ENCODE data around the gene IL18RAP. TPM values are rescaled to one million over a fixed set of nuclear protein-coding genes. Genes with fewer than 3 reads are reported as not detected.

Gene IL18RAP, protein sequence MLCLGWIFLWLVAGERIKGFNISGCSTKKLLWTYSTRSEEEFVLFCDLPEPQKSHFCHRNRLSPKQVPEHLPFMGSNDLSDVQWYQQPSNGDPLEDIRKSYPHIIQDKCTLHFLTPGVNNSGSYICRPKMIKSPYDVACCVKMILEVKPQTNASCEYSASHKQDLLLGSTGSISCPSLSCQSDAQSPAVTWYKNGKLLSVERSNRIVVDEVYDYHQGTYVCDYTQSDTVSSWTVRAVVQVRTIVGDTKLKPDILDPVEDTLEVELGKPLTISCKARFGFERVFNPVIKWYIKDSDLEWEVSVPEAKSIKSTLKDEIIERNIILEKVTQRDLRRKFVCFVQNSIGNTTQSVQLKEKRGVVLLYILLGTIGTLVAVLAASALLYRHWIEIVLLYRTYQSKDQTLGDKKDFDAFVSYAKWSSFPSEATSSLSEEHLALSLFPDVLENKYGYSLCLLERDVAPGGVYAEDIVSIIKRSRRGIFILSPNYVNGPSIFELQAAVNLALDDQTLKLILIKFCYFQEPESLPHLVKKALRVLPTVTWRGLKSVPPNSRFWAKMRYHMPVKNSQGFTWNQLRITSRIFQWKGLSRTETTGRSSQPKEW
- not detected in 2 replicates for total RNA-seq (2021)
- not detected for Bru-seq, nascent RNA
- BruChase-seq, experiment 1, labeled RNA remaining after a 2-hour chase, result not detected
- not detected for BruChase-seq, experiment 2, labeled RNA remaining after a 6-hour chase
- long read RNA-seq, result 0 reads

DNA sequence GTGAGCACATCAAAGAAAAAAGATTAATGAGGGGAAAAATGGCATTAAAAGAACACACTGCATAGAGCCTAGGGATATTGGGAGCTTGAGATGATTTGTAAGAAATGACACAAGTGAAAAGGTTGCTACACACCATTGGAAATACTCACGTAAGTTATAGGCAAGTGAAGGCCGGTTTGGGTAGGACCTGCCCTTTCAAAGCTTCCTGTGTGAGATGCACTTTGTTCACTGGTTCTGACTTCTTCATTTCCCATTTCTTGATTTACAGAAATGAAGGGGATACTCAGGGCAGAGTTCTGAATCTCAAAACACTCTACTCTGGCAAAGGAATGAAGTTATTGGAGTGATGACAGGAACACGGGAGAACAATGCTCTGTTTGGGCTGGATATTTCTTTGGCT, at the start of gene IL18RAP:
TSS of gene IL18RAP (plus strand) at position 251 of the 400 bp plus-strand sequence. CDS start at position 369, 118 bp downstream.
- no peaks in the 10 kb centered on the region for H3K9me3 ChIP-seq (ENCODE audit: low read depth, low read length, poor library complexity, severe bottlenecking)
- no peak within 1 kb of the TSS for H3K27ac ChIP-seq (ENCODE audit: low read depth, low read length, poor library complexity, severe bottlenecking)
- intact Hi-C loops (cut with micrococcal nuclease; ENCODE audit: unreplicated experiment), result no loop called here
- TF ChIP-seq EZH2 (IDR thresholded peaks at IDR 0.05; ENCODE audit: borderline replicate concordance, low read depth, low read length, poor library complexity, severe bottlenecking), result no peak
- TF ChIP-seq, protein P1, sequence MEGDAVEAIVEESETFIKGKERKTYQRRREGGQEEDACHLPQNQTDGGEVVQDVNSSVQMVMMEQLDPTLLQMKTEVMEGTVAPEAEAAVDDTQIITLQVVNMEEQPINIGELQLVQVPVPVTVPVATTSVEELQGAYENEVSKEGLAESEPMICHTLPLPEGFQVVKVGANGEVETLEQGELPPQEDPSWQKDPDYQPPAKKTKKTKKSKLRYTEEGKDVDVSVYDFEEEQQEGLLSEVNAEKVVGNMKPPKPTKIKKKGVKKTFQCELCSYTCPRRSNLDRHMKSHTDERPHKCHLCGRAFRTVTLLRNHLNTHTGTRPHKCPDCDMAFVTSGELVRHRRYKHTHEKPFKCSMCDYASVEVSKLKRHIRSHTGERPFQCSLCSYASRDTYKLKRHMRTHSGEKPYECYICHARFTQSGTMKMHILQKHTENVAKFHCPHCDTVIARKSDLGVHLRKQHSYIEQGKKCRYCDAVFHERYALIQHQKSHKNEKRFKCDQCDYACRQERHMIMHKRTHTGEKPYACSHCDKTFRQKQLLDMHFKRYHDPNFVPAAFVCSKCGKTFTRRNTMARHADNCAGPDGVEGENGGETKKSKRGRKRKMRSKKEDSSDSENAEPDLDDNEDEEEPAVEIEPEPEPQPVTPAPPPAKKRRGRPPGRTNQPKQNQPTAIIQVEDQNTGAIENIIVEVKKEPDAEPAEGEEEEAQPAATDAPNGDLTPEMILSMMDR (conservative IDR thresholded peaks at IDR 0.05; ENCODE audit: low read depth, low read length), result no peak
- H3K27me3 ChIP-seq (replicated peaks; ENCODE audit: insufficient read depth, low read depth, low read length, poor library complexity), result peaks cover 59% of the 10 kb centered on the region
- CTCF ChIA-PET, result no interaction called here
- H3K36me3 ChIP-seq (ENCODE audit: insufficient read depth, low read length, poor library complexity, severe bottlenecking), result no peaks in the 10 kb centered on the region
- no peaks in the 10 kb centered on the region for H3K4me1 ChIP-seq (ENCODE audit: insufficient read depth, low read length, poor library complexity, severe bottlenecking)
- H3K4me3 ChIP-seq (ENCODE audit: low read depth, low read length, poor library complexity, severe bottlenecking), result no peak within 1 kb of the TSS
- POLR2A ChIA-PET (ENCODE audit: low non-redundant PET), result no interaction called here
- BruUV-seq (replicated peaks), result no TSS peak
- DNase-seq (ENCODE audit: low spot score), result no peak

DNA sequence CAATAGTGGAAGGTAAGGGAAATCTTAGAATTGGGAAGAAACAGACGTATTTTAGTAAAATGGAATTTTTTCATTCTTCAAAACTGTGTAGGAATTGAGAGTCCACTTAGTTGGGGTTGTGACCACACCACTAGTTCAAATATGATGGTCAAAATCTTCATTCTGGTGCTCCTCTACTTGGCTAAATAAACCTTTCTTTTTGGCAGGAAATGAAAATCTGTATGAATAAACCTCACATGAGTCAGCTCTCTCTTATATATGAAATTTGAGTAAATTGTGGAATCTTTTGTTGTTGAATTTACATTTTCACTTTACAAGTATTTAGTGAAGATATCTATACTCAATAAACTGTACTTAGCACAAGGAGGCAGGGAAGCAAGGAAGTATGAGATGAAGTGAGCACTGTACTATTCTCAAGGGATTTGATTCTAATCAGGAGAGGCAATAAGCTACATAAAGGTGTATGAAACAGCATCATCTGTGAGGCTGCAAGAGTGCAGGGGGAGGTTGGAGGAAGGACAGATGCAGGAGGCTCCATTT, 46.8 kb upstream of the IL18RAP start:
- intact Hi-C loops (cut with micrococcal nuclease; ENCODE audit: unreplicated experiment), result no loop called here
- POLR2A ChIA-PET (ENCODE audit: low non-redundant PET), result no interaction called here
- Histone ChIP-seq H3K27me3 (replicated peaks; ENCODE audit: insufficient read depth, low read depth, low read length, poor library complexity) (no peaks in the 10 kb centered on the region), H3K4me1 (ENCODE audit: insufficient read depth, low read length, poor library complexity, severe bottlenecking) (no peaks in the 10 kb centered on the region), H3K36me3 (ENCODE audit: insufficient read depth, low read length, poor library complexity, severe bottlenecking) (no peaks in the 10 kb centered on the region), H3K9me3 (ENCODE audit: low read depth, low read length, poor library complexity, severe bottlenecking) (no peaks in the 10 kb centered on the region), H3K27ac (ENCODE audit: low read depth, low read length, poor library complexity, severe bottlenecking) (no peak overlapping the region), H3K4me3 (ENCODE audit: low read depth, low read length, poor library complexity, severe bottlenecking) (no peak overlapping the region)
- CTCF ChIA-PET, result no interaction called here
- DNase-seq (ENCODE audit: low spot score), result no peak
- TF ChIP-seq, protein P1 (conservative IDR thresholded peaks at IDR 0.05; ENCODE audit: low read depth, low read length), result no peak
- no peak for TF ChIP-seq EZH2 (IDR thresholded peaks at IDR 0.05; ENCODE audit: borderline replicate concordance, low read depth, low read length, poor library complexity, severe bottlenecking)
- BruUV-seq (replicated peaks), result no TSS peak

DNA sequence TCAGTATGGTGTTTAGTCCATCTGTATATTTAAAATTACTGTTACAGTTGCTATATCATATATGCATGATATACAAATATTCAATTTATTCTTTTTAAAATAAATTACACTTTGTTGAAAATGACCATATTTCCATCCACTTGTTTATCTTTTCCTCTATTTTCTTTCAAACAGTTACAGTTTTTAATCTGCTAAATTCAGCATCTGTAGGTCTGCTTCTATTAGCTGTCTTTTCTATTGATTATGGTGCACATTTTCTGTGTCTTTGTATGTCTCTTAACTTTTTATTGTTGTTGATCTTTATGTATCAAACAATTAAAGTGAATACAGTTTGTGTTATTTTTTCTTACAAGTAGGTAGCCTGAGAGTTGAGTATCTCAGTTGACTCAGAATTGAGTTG, 39.2 kb upstream of the IL18RAP start:
- no TSS peak for BruUV-seq (replicated peaks)
- Histone ChIP-seq H3K4me1 (ENCODE audit: insufficient read depth, low read length, poor library complexity, severe bottlenecking) (no peaks in the 10 kb centered on the region), H3K27me3 (replicated peaks; ENCODE audit: insufficient read depth, low read depth, low read length, poor library complexity) (no peaks in the 10 kb centered on the region), H3K36me3 (ENCODE audit: insufficient read depth, low read length, poor library complexity, severe bottlenecking) (no peaks in the 10 kb centered on the region), H3K9me3 (ENCODE audit: low read depth, low read length, poor library complexity, severe bottlenecking) (peaks cover 6% of the 10 kb centered on the region), H3K27ac (ENCODE audit: low read depth, low read length, poor library complexity, severe bottlenecking) (no peak overlapping the region), H3K4me3 (ENCODE audit: low read depth, low read length, poor library complexity, severe bottlenecking) (no peak overlapping the region)
- intact Hi-C loops (cut with micrococcal nuclease; ENCODE audit: unreplicated experiment), result no loop called here
- ChIA-PET POLR2A (ENCODE audit: low non-redundant PET) (no interaction called here), CTCF (no interaction called here)
- no peak for TF ChIP-seq EZH2 (IDR thresholded peaks at IDR 0.05; ENCODE audit: borderline replicate concordance, low read depth, low read length, poor library complexity, severe bottlenecking)
- TF ChIP-seq, protein P1 (conservative IDR thresholded peaks at IDR 0.05; ENCODE audit: low read depth, low read length), result no peak
- no peak for DNase-seq (ENCODE audit: low spot score)
